GM23338 (cell line): ENCODE data around the gene COPE. TPM values are rescaled to one million over a fixed set of nuclear protein-coding genes. Genes with fewer than 3 reads are reported as not detected.

Experiments
- ATAC-seq: fragments of 200-7000 bp; cut with Tn5 transposase; 3 replicates; pipeline ENCODE4 v1.9.1; 2020
- DNase-seq: peaks from one replicate; pipeline ENCODE4 v3.0.0-alpha.2; 2015; ENCODE audit warnings: low spot score
- H2AFZ ChIP-seq: fragments of 200-600 bp; sonication (generic); 2 replicates; pipeline ENCODE4 v1.8.0; 2016; ENCODE audit warnings: antibody characterized with exemption, mild to moderate bottlenecking, moderate library complexity
- H3F3A ChIP-seq: fragments of 200-600 bp; sonication (generic); replicated peaks from 2 replicates; pipeline ENCODE4 v1.8.0; 2017; ENCODE audit warnings: antibody characterized with exemption, mixed run types, low read depth
- H3K27ac ChIP-seq: fragments of 200-600 bp; sonication (generic); 2 replicates; pipeline ENCODE4 v1.6.1; 2016; ENCODE audit warnings: low read depth
- H3K27me3 ChIP-seq: fragments of 200-600 bp; sonication (generic); 2 replicates; pipeline ENCODE4 v1.8.0; 2016; ENCODE audit warnings: mild to moderate bottlenecking, mixed run types, moderate library complexity; ENCODE audit not compliant: insufficient read depth
- H3K36me3 ChIP-seq: fragments of 200-600 bp; sonication (generic); 2 replicates; pipeline ENCODE4 v1.8.0; 2016; ENCODE audit warnings: mild to moderate bottlenecking; ENCODE audit not compliant: insufficient read depth
- H3K4me1 ChIP-seq: fragments of 200-600 bp; sonication (generic); 2 replicates; pipeline ENCODE4 v1.8.0; 2016; ENCODE audit warnings: mild to moderate bottlenecking, moderate library complexity; ENCODE audit not compliant: insufficient read depth
- H3K4me2 ChIP-seq: fragments of 200-600 bp; sonication (generic); 2 replicates; pipeline ENCODE4 v1.7.1; 2017; ENCODE audit warnings: mixed run types
- H3K4me3 ChIP-seq: fragments of 200-600 bp; sonication (generic); 2 replicates; pipeline ENCODE4 v1.6.1; 2016; ENCODE audit warnings: mixed run types
- H3K79me2 ChIP-seq: fragments of 200-600 bp; sonication (generic); replicated peaks from 2 replicates; pipeline ENCODE4 v1.8.0; 2017; ENCODE audit warnings: mild to moderate bottlenecking; ENCODE audit not compliant: insufficient read depth
- H3K9me2 ChIP-seq: fragments of 200-600 bp; sonication (generic); 2 replicates; pipeline ENCODE4 v1.8.0; 2017; ENCODE audit not compliant: insufficient read depth
- H4K20me1 ChIP-seq: fragments of 200-600 bp; sonication (generic); replicated peaks from 2 replicates; pipeline ENCODE4 v1.8.0; 2017; ENCODE audit warnings: mild to moderate bottlenecking; ENCODE audit not compliant: insufficient read depth
- H3K27ac Mint-ChIP-seq: 2 replicates; pipeline ENCODE4 v1.8.0; 2020; ENCODE audit warnings: inconsistent platforms, mild to moderate bottlenecking, moderate library complexity, mixed read lengths
- H3K27me3 Mint-ChIP-seq: 3 replicates; pipeline ENCODE4 v1.8.0; 2022; ENCODE audit warnings: low read depth, mild to moderate bottlenecking, moderate library complexity, mixed read lengths, inconsistent platforms; ENCODE audit not compliant: insufficient read depth, poor library complexity
- H3K36me3 Mint-ChIP-seq: 3 replicates; pipeline ENCODE4 v1.8.0; 2021; ENCODE audit warnings: low read depth, mild to moderate bottlenecking, inconsistent platforms, moderate library complexity, mixed read lengths
- H3K4me1 Mint-ChIP-seq: 3 replicates; pipeline ENCODE4 v1.8.0; 2020; ENCODE audit warnings: mild to moderate bottlenecking, inconsistent platforms, mixed read lengths
- H3K4me3 Mint-ChIP-seq: 3 replicates; pipeline ENCODE4 v1.8.0; 2021; ENCODE audit warnings: moderate library complexity, mild to moderate bottlenecking, inconsistent platforms, mixed read lengths
- H3K9me3 Mint-ChIP-seq: 3 replicates; pipeline ENCODE4 v1.8.0; 2020; ENCODE audit warnings: moderate library complexity, mild to moderate bottlenecking, inconsistent platforms, mixed read lengths
- CREB1 ChIP-seq: fragments of 250-450 bp; sonication (Bioruptor Pico); IDR thresholded peaks from 2 replicates; pipeline ENCODE4 v1.5.0; 2020; ENCODE audit warnings: low read depth, mild to moderate bottlenecking, moderate library complexity
- CTCF ChIP-seq, 2 experiments: fragments of 200-600 bp in 1 of 2; sonication (generic) in 1 of 2; conservative IDR thresholded peaks; 2 replicates each; pipeline versions ENCODE4 v1.5.1 to v1.6.1; 2016 to 2017; ENCODE audit warnings: antibody characterized with exemption in 2 of 2, low read depth in 2 of 2, mild to moderate bottlenecking in 2 of 2, moderate library complexity in 1 of 2
- EZH2 ChIP-seq: fragments of 200-600 bp; sonication (generic); IDR thresholded peaks from one replicate; pipeline ENCODE4 v1.8.0; 2017; ENCODE audit warnings: antibody characterized with exemption, mild to moderate bottlenecking, low read depth; ENCODE audit not compliant: unreplicated experiment
- EZH2phosphoT487 ChIP-seq: fragments of 200-600 bp; sonication (generic); IDR thresholded peaks from one replicate; pipeline ENCODE4 v1.8.1; 2018; ENCODE audit warnings: antibody characterized with exemption; ENCODE audit not compliant: unreplicated experiment
- JUNB ChIP-seq: IDR thresholded peaks from one replicate; pipeline ENCODE4 v1.6.1; 2016; ENCODE audit warnings: antibody characterized with exemption; ENCODE audit not compliant: unreplicated experiment
- NANOG ChIP-seq: IDR thresholded peaks from 2 replicates; pipeline ENCODE4 v1.6.1; 2016; ENCODE audit warnings: antibody characterized with exemption, borderline replicate concordance
- POLR2AphosphoS5 ChIP-seq: IDR thresholded peaks from 2 replicates; pipeline ENCODE4 v1.6.1; 2016; ENCODE audit warnings: antibody characterized with exemption, low read depth
- STAT1 ChIP-seq: IDR thresholded peaks from one replicate; pipeline ENCODE4 v1.6.1; 2016; ENCODE audit warnings: antibody characterized with exemption; ENCODE audit not compliant: unreplicated experiment
- ZNF114 ChIP-seq: fragments of 250-450 bp; sonication (Bioruptor Pico); IDR thresholded peaks from 2 replicates; pipeline ENCODE4 v1.5.0; 2020; ENCODE audit warnings: mild to moderate bottlenecking, moderate library complexity
- ZNF462 ChIP-seq: fragments of 250-450 bp; sonication (Bioruptor Pico); IDR thresholded peaks from 2 replicates; pipeline ENCODE4 v1.5.0; 2020; ENCODE audit warnings: mild to moderate bottlenecking, moderate library complexity
- polyA plus RNA-seq: library from polyadenylated mRNA; unstranded; fragments of >200 nt; fragmentation: Nextera tagmentation; extraction: Ambion mirVana; gene quantifications from 2 replicates; pipeline ENCODE4 v1.2.1, GENCODE V29; 2016
- total RNA-seq: library from RNA; depleted of rRNA; stranded (reverse); fragments of >200 nt; shearing (Covaris generic); gene quantifications from 2 replicates; pipeline ENCODE4 v1.2.3, GENCODE V29; 2014

COPE gene
- total and polyA plus RNA-seq, 2 experiments from 2014 or later, result 263 TPM

- Histone ChIP-seq H3K9me2 (no peaks in the 10 kb centered on the region), H3K36me3 (no peaks in the 10 kb centered on the region), H4K20me1 (no peaks in the 10 kb centered on the region; the same call in 1 of the 2 replicates), H3K27ac (no peak overlapping the region), H3K27me3 (peaks cover 14% of the 10 kb centered on the region), H3K4me1 (no peaks in the 10 kb centered on the region), H2AFZ (no peak overlapping the region), H3F3A (peaks cover 2% of the 10 kb centered on the region; the same call in 1 of the 2 replicates), H3K4me3 (no peak overlapping the region), H3K4me2 (no peak overlapping the region), H3K79me2 (no peaks in the 10 kb centered on the region)
- no peaks in the 10 kb centered on the region for H3K4me1 Mint-ChIP-seq
- no peaks in the 10 kb centered on the region for H3K9me3 Mint-ChIP-seq
- DNase-seq (no peak), ATAC-seq (no peak)
- no peak overlapping the region for H3K27ac Mint-ChIP-seq
- TF ChIP-seq CTCF (conservative IDR thresholded peaks at IDR 0.05; ENCODE audit: low read depth in 2 of 2) (no peak), EZH2phosphoT487 (no peak), CREB1 (no peak), JUNB (no peak), ZNF114 (CRISPR knock-in tag) (no peak), STAT1 (no peak), POLR2AphosphoS5 (no peak), EZH2 (no peak), ZNF462 (CRISPR knock-in tag) (no peak), NANOG (no peak)
- no peak overlapping the region for H3K4me3 Mint-ChIP-seq
- H3K36me3 Mint-ChIP-seq, result peaks cover 9% of the 10 kb centered on the region
- peaks cover 17% of the 10 kb centered on the region for H3K27me3 Mint-ChIP-seq
Observed at GRCh38 chr19:18901491-18901890, 17.7 kb downstream of the COPE start.
